ENCODE results near the gene DAAM1.

DAAM1 gene

DNA sequence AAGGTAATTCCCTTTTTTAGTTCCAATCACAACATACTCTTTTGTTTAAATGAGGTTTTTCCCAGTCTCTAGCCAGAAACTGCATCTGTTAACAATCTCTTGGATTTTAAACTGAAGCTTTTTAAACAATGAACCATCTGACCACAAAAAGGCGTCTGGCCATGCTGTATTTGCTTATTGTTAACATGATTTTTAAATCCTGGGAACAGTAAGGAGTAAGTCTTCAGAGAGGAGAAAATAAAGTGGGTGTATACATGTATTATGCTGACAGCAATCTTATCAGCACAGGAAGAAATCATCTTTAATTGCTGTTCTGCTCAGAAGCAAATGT, 106.2 kb downstream of the DAAM1 start:
- no peak for DNase-seq

GRCh38 chr14:59295951-59296350, 107.5 kb downstream of the DAAM1 start:
- no peak for DNase-seq

GRCh38 chr14:59296508-59296907, 108.0 kb downstream of the DAAM1 start:
- no peak for DNase-seq

DNA sequence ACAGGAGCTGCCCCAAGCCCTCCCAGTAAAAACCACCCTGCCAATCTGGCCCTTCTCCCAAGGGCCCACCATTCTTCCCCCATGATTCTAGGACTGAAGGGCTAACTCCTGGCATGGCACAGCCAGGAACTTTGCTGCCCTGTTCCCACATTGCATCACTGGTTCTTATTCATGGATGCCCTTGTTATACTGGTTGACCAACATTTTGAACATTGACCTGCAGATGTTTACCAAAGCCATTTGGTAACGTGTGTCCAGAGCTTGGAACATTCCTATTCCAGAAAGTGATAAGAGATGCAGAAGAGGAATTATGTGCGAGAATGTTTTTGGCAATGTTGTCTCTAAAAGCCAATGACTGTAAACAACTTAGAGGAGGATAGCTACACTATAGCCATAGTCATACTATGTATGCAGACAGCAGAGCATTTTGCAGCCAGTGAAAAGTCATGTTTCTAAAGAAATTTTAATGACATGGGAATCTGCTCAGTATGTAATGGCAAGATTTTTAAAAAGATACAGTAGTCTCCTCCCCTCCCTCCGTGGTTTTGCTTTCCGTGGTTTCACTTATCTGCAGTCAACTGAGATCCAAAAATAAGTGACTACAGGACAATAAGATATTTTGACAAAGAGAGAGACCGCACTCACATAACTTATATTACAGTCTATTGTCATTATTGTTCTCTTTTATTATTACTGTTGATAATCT, 108.8 kb downstream of the DAAM1 start:
- no peak for DNase-seq

DNA sequence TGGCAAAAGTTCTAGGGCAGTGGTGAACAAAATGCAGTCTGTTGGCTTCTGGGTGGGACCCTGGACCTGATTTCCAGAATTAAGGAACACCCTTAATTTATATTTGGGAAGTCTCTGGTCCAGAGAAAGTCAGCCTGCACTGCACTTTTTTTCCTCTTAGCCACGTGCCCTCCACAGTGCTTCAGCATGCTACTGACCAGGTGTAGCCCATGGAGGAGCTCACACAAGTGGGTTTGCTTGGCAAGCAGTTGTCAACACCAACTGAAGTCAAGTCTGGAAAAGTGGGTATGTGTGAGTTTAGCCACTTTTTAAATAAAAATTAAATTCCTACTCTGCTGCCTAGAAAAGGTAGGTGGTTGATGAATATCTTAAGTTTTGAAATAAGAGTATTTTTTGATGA, 111.3 kb downstream of the DAAM1 start:
- no peak for DNase-seq

GRCh38 chr14:59301354-59301753, 112.9 kb downstream of the DAAM1 start:
- peak; percentile 14 for DNase-seq

- DNase-seq: no peak
Observed at GRCh38 chr14:59302313-59302712, 113.8 kb downstream of the DAAM1 start.

DNA sequence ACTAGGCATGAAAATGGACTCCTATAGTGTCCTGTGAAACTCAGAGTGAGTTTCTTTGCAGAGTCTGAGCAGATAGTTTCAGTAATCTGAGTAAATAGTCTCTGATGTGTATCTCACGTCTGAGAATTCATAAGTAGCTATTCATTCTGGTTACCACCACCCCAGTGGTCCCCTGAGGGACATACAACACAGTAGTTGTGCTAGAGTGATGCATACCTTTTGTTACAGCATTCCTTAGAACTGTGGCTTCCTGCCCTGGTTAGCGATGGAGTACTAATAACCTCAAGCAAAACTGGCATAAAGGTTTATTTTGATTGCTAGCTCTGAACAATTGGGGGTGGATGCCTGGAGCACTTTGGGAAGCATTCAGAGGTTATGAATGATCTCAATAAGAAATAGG, 114.7 kb downstream of the DAAM1 start:
- DNase-seq: no peak

DNA sequence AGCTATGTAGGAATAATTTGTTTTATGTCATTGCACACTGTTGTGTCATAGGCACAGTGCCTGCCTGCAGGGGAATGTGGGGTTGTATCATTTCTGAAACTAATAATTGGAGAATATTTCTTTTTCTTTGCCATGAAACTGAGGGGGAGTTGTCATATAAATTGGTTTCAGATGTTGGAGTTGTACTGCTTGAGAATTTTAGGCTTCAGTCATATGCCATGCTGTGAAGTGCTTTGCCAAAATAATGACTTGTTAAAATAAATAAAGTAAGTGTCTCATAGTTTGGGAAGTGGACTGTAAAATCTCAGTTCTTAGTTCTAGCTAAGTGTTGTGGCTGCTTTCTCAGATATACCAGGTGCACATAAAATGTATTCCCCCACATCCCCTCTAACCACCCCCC, 116.8 kb downstream of the DAAM1 start:
- no peak for DNase-seq

DNA sequence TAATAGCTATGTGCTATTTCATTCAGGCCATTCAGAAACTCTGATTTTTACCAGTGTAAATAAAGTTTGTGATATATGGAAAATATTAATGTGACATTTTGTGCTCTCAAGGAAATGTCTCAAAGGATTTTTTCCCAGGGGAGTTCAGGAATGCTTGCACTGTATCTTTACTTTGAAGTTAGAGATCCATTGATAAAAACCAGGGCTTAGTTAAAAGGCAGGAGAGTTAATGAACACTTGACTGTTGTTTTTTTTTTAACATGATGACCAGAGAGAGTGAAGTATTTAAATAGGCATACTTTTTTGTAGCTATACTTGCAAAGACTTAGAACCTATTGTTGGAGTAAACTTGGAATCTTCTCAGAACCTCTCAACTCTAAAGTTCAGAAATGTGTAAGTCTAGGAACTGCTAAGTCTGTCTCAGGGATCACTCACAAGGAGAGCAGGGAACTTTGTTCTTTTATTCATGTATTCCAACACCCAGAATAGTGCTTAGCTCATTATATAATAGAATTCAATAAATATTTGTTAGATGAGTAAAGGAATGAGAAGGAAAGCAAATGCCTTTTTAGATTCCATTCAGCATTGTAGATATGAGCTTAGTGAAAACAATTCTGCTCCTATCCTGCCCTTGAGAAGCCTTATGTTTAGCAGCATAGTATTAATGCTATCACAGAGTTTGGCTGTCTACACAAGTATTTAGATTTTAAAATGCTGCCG, 117.5 kb downstream of the DAAM1 start:
- DNase-seq: no peak

DNA sequence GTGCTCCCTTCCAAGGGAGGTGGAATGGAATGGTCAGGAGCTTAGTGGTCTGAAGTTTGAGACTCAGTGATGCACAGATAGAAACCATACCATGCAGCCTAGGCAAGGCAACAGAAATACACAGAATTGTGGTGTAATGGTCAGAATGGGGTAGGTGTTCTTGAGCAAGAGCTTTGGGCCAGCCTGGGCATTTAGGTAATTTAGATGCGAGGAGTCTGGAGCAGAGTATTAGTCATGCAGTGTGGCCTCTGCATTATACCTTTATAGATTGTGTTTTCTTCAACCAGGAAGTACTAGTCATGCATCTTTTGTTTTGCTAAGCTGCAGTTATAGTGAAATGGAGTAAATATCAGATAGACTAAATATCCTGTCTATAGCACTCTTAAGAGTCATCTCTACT, 118.3 kb downstream of the DAAM1 start:
- no peak for DNase-seq

- no peak for DNase-seq
Observed at GRCh38 chr14:59308086-59308485, 119.6 kb downstream of the DAAM1 start.

GRCh38 chr14:59308673-59309072, 120.2 kb downstream of the DAAM1 start:
- DNase-seq: no peak

DNA sequence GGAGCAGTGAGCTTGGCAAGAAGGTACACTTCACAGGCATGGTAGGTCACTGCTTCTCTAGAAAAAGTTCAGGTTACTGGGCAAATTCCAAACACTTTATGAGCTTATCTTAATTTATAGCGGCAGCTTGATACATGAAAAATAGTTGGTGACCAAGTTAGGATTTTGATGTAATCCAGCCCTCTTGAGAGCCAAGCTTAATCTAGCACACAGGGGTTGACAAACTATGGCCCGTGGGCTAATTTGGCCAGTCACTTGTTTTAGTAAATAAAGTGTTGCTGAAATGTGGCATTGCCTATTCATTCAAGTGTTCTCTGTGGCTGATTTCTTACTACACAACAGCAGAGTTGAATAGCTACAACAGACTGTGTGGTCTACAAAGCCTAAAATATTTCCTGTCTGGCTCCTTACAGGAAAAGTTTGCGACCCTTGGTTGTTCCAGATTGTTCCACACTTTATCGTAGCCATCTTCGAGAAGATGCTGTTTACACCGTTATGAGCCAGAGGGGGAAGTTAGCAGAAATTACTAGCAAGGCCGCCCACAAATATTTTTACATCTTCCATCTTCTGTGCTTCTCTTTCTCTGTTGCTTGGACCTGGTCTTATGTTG, 120.9 kb downstream of the DAAM1 start:
- no peak for DNase-seq

DNA sequence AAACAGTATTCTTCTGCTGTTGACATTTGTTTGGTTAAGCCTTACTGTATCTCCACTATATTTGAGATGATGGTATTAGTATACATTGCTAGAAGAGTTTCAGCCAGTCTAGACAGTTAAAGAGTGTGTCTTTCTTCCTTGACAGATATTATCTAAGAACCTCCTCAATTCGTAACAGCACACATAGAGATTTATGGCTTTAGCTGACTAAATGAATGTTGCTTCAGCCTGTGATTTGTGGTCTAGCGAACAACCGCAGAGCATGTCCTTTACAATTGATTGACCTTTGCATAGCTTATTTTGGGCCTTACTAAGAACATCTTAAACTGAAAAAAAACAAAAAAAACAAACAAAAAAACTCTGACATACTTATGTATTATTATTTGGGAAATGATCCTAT, 122.2 kb downstream of the DAAM1 start:
- no peak for DNase-seq

DNA sequence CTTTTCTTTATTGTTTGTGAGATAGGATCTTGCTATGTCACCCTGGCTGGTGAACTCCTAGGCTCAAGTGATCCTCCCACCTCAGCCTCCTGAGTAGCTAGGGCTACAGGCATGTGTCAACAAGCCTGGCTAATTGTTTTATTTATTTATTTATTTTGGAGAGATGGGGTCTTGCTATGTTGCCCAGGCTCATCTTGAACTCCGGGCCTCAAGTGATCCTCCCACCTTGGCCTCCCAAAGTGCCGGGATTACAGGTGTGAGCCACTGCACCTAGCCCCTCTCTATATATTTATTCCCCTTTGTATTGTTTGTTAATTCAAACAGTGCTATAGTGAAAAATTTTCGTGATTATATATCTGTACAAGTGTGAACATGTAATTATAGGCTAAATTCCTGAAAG, 123.3 kb downstream of the DAAM1 start:
- no peak for DNase-seq

GRCh38 chr14:59313144-59313651, 124.7 kb downstream of the DAAM1 start:
- no peak for DNase-seq

DNA sequence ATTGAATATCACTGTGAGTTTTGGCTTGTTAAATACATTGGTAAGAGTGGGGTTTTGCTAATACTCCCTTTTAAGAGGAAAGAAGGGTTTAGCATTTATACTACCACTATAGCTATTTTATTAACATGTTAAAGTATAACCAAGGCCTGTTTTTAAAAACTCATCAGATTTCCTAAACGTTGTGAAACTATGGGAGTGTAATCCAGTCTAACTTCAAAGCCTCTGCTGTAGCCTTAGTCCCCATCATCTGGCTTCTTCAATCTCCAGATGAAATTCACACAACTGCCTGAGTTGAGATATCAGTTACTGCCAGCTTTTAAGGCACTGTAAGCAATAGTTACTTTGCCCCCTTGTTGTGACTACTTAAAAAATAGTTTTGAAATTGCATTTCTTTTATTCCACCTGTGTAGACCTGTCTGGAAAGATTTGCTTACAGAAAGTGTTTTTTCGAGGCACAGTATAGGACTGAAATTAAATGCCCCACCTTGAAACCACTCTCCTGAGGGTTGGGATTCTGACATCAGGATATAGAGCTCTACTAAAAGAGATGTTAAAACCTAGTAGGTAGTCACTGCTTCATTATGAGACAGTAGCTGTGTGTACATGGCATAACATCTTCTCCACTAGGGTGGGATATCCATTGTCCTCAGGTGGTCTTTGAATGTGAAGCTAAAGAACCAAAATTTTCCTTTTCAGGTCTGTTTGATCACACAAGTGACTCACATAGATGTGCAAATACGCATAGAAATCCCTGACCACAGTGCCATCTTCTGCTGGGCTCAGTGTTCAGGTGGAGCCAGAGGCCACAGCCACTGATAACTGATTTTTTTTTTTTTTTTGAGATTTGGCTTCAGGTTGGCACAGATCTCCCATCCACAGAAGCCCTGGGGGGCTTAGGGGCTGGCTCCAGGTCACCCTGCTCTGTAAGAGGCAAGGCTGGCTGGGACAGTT, 125.5 kb downstream of the DAAM1 start:
- no peak for DNase-seq

GRCh38 chr14:59314953-59315599, 126.6 kb downstream of the DAAM1 start:
- no peak for DNase-seq

DNA sequence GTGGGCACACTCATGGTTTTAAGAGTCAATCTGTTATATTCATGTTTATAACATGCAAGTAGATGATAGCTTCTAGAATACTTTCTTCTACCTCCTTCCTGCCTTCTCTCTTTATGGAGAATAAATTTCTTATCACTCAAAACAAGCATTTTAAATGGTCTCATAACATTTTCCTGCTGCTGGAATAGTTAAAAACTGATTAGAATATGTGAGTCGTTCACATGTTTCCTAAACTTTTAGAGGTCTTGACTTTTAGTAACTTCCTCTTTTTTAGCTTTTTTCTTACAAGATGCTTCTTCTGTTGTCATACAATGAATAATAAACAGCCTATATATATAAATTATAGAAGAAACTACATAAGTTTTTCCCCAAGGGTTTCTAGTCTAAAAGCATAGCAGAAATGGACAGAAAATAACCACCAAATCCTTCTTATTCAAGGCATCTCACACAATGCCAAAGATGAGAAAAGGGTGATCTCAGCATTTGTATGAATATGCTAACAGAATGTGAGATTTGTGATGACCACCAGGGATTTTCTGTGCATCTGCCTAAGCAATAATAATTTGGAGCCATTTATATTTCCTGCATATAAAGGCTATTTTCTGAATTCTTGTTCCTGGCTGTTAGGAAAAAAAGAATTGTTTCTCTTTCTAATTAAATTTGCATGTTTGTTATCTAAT, 127.8 kb downstream of the DAAM1 start:
- DNase-seq: no peak

DNA sequence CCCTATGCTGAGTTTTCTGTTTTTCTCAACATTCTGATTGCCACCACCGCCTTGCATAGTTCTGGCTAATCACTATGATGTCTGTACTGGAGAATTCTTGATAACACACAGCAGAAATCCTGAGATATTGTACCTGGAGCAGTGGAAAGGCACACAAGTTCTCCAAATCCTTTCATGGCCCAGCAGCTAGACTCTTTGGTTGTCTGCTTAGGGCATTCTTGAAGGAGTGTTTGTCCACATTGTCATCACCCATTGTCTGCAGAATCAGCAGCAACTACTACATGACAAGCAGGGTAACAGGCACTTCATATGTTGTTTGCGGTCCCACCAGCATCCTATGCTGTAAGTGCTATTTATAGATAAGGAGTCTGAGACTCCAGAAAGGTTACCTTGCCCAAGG, 128.9 kb downstream of the DAAM1 start:
- no peak for DNase-seq
